Brain microvascular endothelial cell (primary cell): ENCODE data around the gene CNOT4.

Source experiments
- DNase-seq: peaks from one replicate; pipeline ENCODE4 v3.0.0-alpha.2; 2020
- H3K27ac ChIP-seq: fragments of 250-450 bp; sonication (Bioruptor Pico); 2 replicates; pipeline ENCODE4 v1.5.1; 2020; ENCODE audit warnings: mild to moderate bottlenecking, moderate library complexity
- H3K27me3 ChIP-seq: fragments of 250-450 bp; sonication (Bioruptor Pico); replicated peaks from 2 replicates; pipeline ENCODE4 v1.5.1; 2020; ENCODE audit warnings: mild to moderate bottlenecking
- H3K36me3 ChIP-seq: fragments of 250-450 bp; sonication (Bioruptor Pico); replicated peaks from 2 replicates; pipeline ENCODE4 v1.5.1; 2020; ENCODE audit warnings: mild to moderate bottlenecking
- H3K4me3 ChIP-seq: 2 replicates; pipeline ENCODE4 v1.5.1; 2011; ENCODE audit warnings: low read depth, mild to moderate bottlenecking, control low read depth, low read length, moderate library complexity
- CTCF ChIP-seq: IDR thresholded peaks from 2 replicates; pipeline ENCODE4 v1.5.1; 2011; ENCODE audit warnings: low read depth, mild to moderate bottlenecking, moderate library complexity, low read length, control low read depth, inconsistent platforms; ENCODE audit errors: missing control alignments
- in situ Hi-C: cut with HindIII; loops from 2 replicates; pipeline ENCODE4 v1.10.0; 2017; ENCODE audit warnings: low sequenced_read_pairs, low pct_ligation_motif_present

CNOT4 gene

GRCh38 chr7:135365721-135366120, 144.2 kb downstream of the CNOT4 start:
- Histone ChIP-seq H3K27me3 (no peaks in the 10 kb centered on the region), H3K27ac (no peak overlapping the region), H3K4me3 (no peak overlapping the region), H3K36me3 (peaks cover 8% of the 10 kb centered on the region)
- in situ Hi-C loops, result no loop called here
- DNase-seq, result no peak
- TF ChIP-seq CTCF, result no peak

DNA sequence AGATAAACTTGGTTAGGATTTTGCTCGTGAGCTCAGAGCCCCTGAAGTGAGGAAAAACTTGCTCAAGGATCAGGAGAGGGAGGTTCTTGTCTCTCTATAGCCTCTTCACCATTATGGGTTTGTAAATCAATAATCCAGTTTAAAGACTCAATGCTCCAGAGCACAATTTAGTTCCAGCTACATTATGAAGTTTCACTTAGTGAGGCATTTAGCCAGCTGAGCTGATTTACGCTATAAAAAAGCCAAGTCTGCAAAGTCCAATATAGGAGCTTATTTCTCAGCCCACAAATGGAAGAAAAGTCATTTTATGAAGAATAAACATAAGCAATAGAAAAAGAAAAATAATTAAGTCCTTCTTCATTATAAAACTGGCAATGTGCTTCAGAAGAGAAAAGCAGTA, 145.7 kb downstream of the CNOT4 start:
- no peak for DNase-seq
- Histone ChIP-seq H3K27ac (no peak overlapping the region), H3K27me3 (no peaks in the 10 kb centered on the region), H3K36me3 (peaks cover 8% of the 10 kb centered on the region), H3K4me3 (no peak overlapping the region)
- in situ Hi-C loops, result no loop called here
- no peak for TF ChIP-seq CTCF

DNA sequence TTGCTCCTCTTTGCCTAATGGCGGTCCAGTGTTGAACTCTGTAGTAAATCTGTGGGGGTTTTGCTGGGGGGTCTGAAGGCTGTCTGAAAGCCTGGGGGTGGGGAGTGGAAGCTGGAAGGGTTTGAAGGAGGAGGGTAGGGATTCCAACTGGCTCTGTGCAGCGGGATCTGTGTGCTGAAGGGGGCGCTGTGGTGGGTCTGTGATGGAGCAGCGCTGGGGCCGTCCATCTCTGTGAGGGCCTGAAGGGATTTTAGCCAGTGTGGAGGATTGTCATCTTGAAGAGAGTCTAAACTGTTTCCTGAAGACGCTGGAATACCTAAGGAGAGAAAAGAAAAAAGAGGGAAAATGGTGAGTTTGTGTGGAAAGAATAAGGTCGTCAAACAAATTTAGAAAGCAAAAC, 147.0 kb downstream of the CNOT4 start:
- Histone ChIP-seq H3K27me3 (no peaks in the 10 kb centered on the region), H3K36me3 (peaks cover 8% of the 10 kb centered on the region), H3K4me3 (no peak overlapping the region), H3K27ac (no peak overlapping the region)
- peak; percentile 33 for TF ChIP-seq CTCF
- in situ Hi-C loops, result no loop called here
- DNase-seq, result no peak

DNA sequence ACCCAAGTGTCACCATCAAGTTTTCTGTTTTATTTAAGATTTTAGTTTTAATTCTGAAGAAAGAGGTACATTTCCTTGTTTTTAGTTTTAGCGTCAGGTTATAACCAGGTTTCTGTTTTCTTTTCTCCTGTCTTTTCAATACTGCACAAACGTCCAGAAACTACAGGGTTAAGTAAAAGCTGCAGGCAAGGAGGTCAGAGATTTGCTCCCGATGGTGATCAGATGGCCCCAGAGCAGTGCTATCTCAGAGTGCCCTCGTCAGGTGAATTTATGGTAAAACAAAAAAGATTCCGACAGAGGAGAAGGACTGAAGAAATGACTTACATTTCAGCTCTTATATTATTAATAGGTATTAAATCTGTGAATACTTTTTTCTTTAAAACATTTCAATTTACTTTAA, 148.1 kb downstream of the CNOT4 start:
- Histone ChIP-seq H3K27ac (no peak overlapping the region), H3K27me3 (no peaks in the 10 kb centered on the region), H3K4me3 (no peak overlapping the region), H3K36me3 (peaks cover 8% of the 10 kb centered on the region)
- DNase-seq, result no peak
- no peak for TF ChIP-seq CTCF
- in situ Hi-C loops, result no loop called here

GRCh38 chr7:135359615-135360014, 150.3 kb downstream of the CNOT4 start:
- in situ Hi-C loops, result no loop called here
- TF ChIP-seq CTCF, result no peak
- Histone ChIP-seq H3K27me3 (no peaks in the 10 kb centered on the region), H3K27ac (no peak overlapping the region), H3K36me3 (peaks cover 8% of the 10 kb centered on the region), H3K4me3 (no peak overlapping the region)
- no peak for DNase-seq

DNA sequence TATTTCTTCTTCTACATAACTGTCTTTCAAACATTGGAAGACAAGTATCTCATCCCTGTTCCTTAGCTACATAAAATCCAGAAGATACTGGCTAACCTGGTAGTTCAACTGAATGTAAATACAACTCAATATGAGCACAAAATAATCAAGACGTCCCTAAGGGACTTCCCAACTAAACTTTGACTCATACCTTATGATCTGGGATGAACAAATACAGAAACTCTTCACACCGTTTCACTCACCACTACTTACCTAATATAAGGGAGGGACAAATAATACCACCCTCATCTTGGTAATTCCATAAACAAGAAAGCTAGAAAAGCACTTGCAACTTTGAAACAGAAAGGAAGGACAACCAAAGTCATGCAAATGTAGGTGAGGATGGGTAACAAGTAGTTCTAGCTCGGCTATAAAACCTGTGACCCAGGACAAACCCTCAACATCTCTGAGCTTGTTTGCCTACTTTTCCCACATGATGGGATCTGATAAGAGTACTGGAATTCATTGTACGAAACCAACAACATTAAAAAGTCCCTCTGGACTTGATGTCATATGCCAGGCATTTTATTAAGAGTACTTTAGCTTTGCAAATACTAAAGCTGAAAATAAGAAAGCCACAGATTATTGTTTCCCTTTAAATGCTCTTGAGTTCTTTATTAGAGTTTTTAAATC, 154.4 kb downstream of the CNOT4 start:
- no peaks in the 10 kb centered on the region for H3K36me3 ChIP-seq
- no peaks in the 10 kb centered on the region for H3K27me3 ChIP-seq
- H3K27ac ChIP-seq, result no peak overlapping the region
- TF ChIP-seq CTCF, result no peak
- DNase-seq, result no peak
- no peak overlapping the region for H3K4me3 ChIP-seq
- in situ Hi-C loops, result no loop called here
